H1 (cell line): ENCODE measurements around the gene TNFRSF18. TPM values are rescaled to one million over a fixed set of nuclear protein-coding genes. Genes with fewer than 3 reads are reported as not detected.
A peak's percentile ranks its signal among the peaks of the same experiment; 100 is the strongest.

Source experiments
- CTCF ChIA-PET: fragments of 300-600 bp; sonication (Branson Sonifier 250); formaldehyde crosslinking; loops from one replicate; lab custom pipeline; 2021; ENCODE audit not compliant: partially characterized antibody; lab: Charles Lee
- POLR2A ChIA-PET: fragments of 300-600 bp; sonication (Branson Sonifier 250); formaldehyde crosslinking; loops from one replicate; lab custom pipeline; 2021; ENCODE audit warnings: inconsistent platforms; ENCODE audit not compliant: partially characterized antibody; lab: Charles Lee
- DNase-seq, 2 experiments: peaks; one replicate each; pipeline versions ENCODE4 v3.0.0 to v3.0.0-alpha.2; 2010 to 2022; ENCODE audit warnings: low spot score in 2 of 2, low read depth in 1 of 2, mixed read lengths in 1 of 2
- FAIRE-seq: peaks from 2 replicates; lab custom pipeline; 2011; peaks lifted over from hg19 to GRCh38; lab: Jason Lieb, UNC
- H2AFZ ChIP-seq: 2 replicates; pipeline ENCODE4 v1.8.1; 2012; ENCODE audit warnings: low read length, inconsistent platforms
- H2AK5ac ChIP-seq: 2 replicates; pipeline ENCODE4 v1.6.1; 2013; ENCODE audit warnings: low read depth, low read length
- H2BK120ac ChIP-seq: replicated peaks from 2 replicates; pipeline ENCODE3; 2013; ENCODE audit warnings: low read depth, low read length, inconsistent platforms
- H2BK12ac ChIP-seq: 2 replicates; pipeline ENCODE4 v1.6.1; 2013; ENCODE audit warnings: low read depth, low read length
- H2BK15ac ChIP-seq: 2 replicates; pipeline ENCODE4 v1.6.1; 2013; ENCODE audit warnings: low read length
- H2BK20ac ChIP-seq: 2 replicates; pipeline ENCODE4 v1.6.1; 2013; ENCODE audit warnings: low read length
- H2BK5ac ChIP-seq: 2 replicates; pipeline ENCODE4 v1.6.1; 2013; ENCODE audit warnings: low read depth, low read length
- H3K14ac ChIP-seq: 2 replicates; pipeline ENCODE4 v1.6.1; 2013; ENCODE audit warnings: inconsistent platforms; ENCODE audit not compliant: insufficient read length
- H3K18ac ChIP-seq: 2 replicates; pipeline ENCODE4 v1.6.1; 2013; ENCODE audit warnings: low read length; ENCODE audit errors: extremely low read depth
- H3K23ac ChIP-seq: 2 replicates; pipeline ENCODE4 v1.6.1; 2013; ENCODE audit warnings: inconsistent platforms; ENCODE audit not compliant: insufficient read length
- H3K23me2 ChIP-seq: 2 replicates; pipeline ENCODE4 v1.6.1; 2013; ENCODE audit warnings: low read depth, low read length
- H3K27ac ChIP-seq: 2 replicates; pipeline ENCODE4 v1.6.1; 2011; ENCODE audit warnings: low read depth, low read length, inconsistent platforms
- H3K27me3 ChIP-seq, 4 experiments: replicated peaks in 1 of 4; 1 replicate in 1 of 4; 2 replicates in 3 of 4; pipeline versions ENCODE4 v1.6.1 to v1.8.1; 2011 to 2013; ENCODE audit warnings: low read length in 3 of 4, mild to moderate bottlenecking in 3 of 4, inconsistent platforms in 2 of 4, mixed read lengths in 2 of 4, moderate library complexity in 1 of 4; ENCODE audit not compliant: control insufficient read depth in 3 of 4, insufficient read depth in 3 of 4; ENCODE audit errors: extremely low read depth in 1 of 4
- H3K36me3 ChIP-seq, 4 experiments: 2 replicates each; pipeline versions ENCODE4 v1.6.1 to v1.8.1; 2011 to 2013; ENCODE audit warnings: mild to moderate bottlenecking in 4 of 4, low read length in 3 of 4, moderate library complexity in 2 of 4, control low read depth in 1 of 4, inconsistent platforms in 1 of 4; ENCODE audit not compliant: insufficient read depth in 4 of 4, control insufficient read depth in 2 of 4
- H3K4ac ChIP-seq: replicated peaks from 2 replicates; pipeline ENCODE3; 2013; ENCODE audit warnings: low read length, low read depth, mixed read lengths, inconsistent platforms; ENCODE audit not compliant: insufficient read length
- H3K4me1 ChIP-seq, 4 experiments: replicated peaks in 1 of 4; 1 replicate in 1 of 4; 2 replicates in 3 of 4; pipeline versions ENCODE4 v1.6.1 to v1.8.1; 2011 to 2013; ENCODE audit warnings: low read length in 3 of 4, inconsistent platforms in 2 of 4, mixed read lengths in 1 of 4; ENCODE audit not compliant: insufficient read depth in 4 of 4, control insufficient read depth in 3 of 4
- H3K4me2 ChIP-seq, 2 experiments: 2 replicates each; pipeline versions ENCODE4 v1.6.1 to v1.8.1; 2011 to 2013; ENCODE audit warnings: low read depth in 2 of 2, low read length in 2 of 2, control low read depth in 1 of 2, inconsistent platforms in 1 of 2, mild to moderate bottlenecking in 1 of 2; ENCODE audit not compliant: insufficient read depth in 1 of 2
- H3K4me3 ChIP-seq, 4 experiments: fragments of 200-600, 300-600 bp in 1 of 4; sonication (generic), shearing (Covaris generic), sonication (Bioruptor Twin) in 1 of 4; 2 replicates each; pipeline versions ENCODE4 v1.5.1 to v1.8.1; 2011 to 2016; ENCODE audit warnings: low read length in 4 of 4, low read depth in 3 of 4, control low read depth in 2 of 4, inconsistent platforms in 2 of 4, mild to moderate bottlenecking in 2 of 4, mixed read lengths in 1 of 4, moderate library complexity in 1 of 4; ENCODE audit not compliant: insufficient read depth in 2 of 4; ENCODE audit errors: extremely low read depth in 1 of 4
- H3K56ac ChIP-seq: replicated peaks from 2 replicates; pipeline ENCODE3; 2013; ENCODE audit warnings: low read depth, mild to moderate bottlenecking, mixed read lengths, low read length, inconsistent platforms; ENCODE audit not compliant: insufficient read length
- H3K79me1 ChIP-seq: 2 replicates; pipeline ENCODE4 v1.6.1; 2013; ENCODE audit warnings: low read depth, low read length, control low read depth
- H3K79me2 ChIP-seq, 2 experiments: 2 replicates each; pipeline versions ENCODE4 v1.6.1 to v1.8.1; 2012 to 2013; ENCODE audit warnings: low read length in 2 of 2, mild to moderate bottlenecking in 2 of 2, inconsistent platforms in 1 of 2; ENCODE audit not compliant: insufficient read depth in 2 of 2, control insufficient read depth in 1 of 2
- H3K9ac ChIP-seq, 4 experiments: replicated peaks in 1 of 4; 1 replicate in 1 of 4; 2 replicates in 3 of 4; pipeline versions ENCODE4 v1.6.1 to v1.8.1; 2011 to 2013; ENCODE audit warnings: low read depth in 3 of 4, low read length in 3 of 4, control low read depth in 2 of 4, mild to moderate bottlenecking in 2 of 4, moderate library complexity in 2 of 4, inconsistent platforms in 1 of 4; ENCODE audit errors: extremely low read depth in 1 of 4
- H3K9me3 ChIP-seq, 2 experiments: 2 replicates each; pipeline versions ENCODE4 v1.6.1 to v1.8.1; 2012 to 2013; ENCODE audit warnings: mild to moderate bottlenecking in 2 of 2, moderate library complexity in 2 of 2, control low read depth in 1 of 2, inconsistent platforms in 1 of 2, low read depth in 1 of 2, low read length in 1 of 2, mixed read lengths in 1 of 2; ENCODE audit not compliant: insufficient read depth in 2 of 2
- H4K20me1 ChIP-seq, 2 experiments: replicated peaks in 1 of 2; 2 replicates each; pipeline versions ENCODE3 to v1.8.1; 2011 to 2013; ENCODE audit warnings: inconsistent platforms in 2 of 2, low read length in 2 of 2, mild to moderate bottlenecking in 1 of 2; ENCODE audit not compliant: insufficient read depth in 2 of 2, control insufficient read depth in 1 of 2
- H4K5ac ChIP-seq: 2 replicates; pipeline ENCODE4 v1.6.1; 2013; ENCODE audit warnings: low read length, low read depth, mixed read lengths, inconsistent platforms; ENCODE audit not compliant: insufficient read length
- H4K8ac ChIP-seq: 2 replicates; pipeline ENCODE4 v1.8.0; 2013; ENCODE audit warnings: mild to moderate bottlenecking, moderate library complexity, low read length, inconsistent platforms; ENCODE audit not compliant: insufficient read depth; ENCODE audit errors: extremely low read depth
- H4K91ac ChIP-seq: replicated peaks from 2 replicates; pipeline ENCODE3; 2013; ENCODE audit warnings: low read length, mixed read lengths, inconsistent platforms; ENCODE audit not compliant: insufficient read length
- CREB1 ChIP-seq: IDR thresholded peaks from 2 replicates; pipeline ENCODE4 v1.6.1; 2012; ENCODE audit warnings: inconsistent platforms
- EGR1 ChIP-seq: IDR thresholded peaks from 2 replicates; pipeline ENCODE4 v1.6.1; 2011; ENCODE audit warnings: low read depth, low read length, borderline replicate concordance
- EP300 ChIP-seq, 2 experiments: IDR thresholded peaks; 1 replicate in 1 of 2; 2 replicates in 1 of 2; pipeline ENCODE4 v1.6.1; 2011 to 2012; ENCODE audit warnings: low read depth in 2 of 2, low read length in 2 of 2, mild to moderate bottlenecking in 2 of 2, borderline replicate concordance in 1 of 2, inconsistent platforms in 1 of 2, moderate library complexity in 1 of 2
- EZH2 ChIP-seq: fragments of 200-600 bp; sonication (generic); IDR thresholded peaks from 2 replicates; pipeline ENCODE4 v1.7.1; 2012; ENCODE audit warnings: low read depth, mild to moderate bottlenecking, moderate library complexity, low read length, inconsistent platforms; ENCODE audit not compliant: severe bottlenecking
- HDAC2 ChIP-seq, 2 experiments: fragments of 300-600 bp in 1 of 2; sonication (generic) in 1 of 2; IDR thresholded peaks; 2 replicates each; pipeline ENCODE4 v1.6.1; 2011 to 2012; ENCODE audit warnings: low read depth in 2 of 2, low read length in 2 of 2, mild to moderate bottlenecking in 2 of 2, moderate library complexity in 2 of 2, borderline replicate concordance in 1 of 2, inconsistent platforms in 1 of 2
- KDM5A ChIP-seq: fragments of 200-600 bp; IDR thresholded peaks from 2 replicates; pipeline ENCODE4 v1.7.1; 2012; ENCODE audit warnings: mild to moderate bottlenecking, low read length, inconsistent platforms, mixed read lengths
- SP2 ChIP-seq: IDR thresholded peaks from 2 replicates; pipeline ENCODE4 v1.6.1; 2012; ENCODE audit warnings: mild to moderate bottlenecking, low read length, inconsistent platforms
- TCF12 ChIP-seq: IDR thresholded peaks from 2 replicates; pipeline ENCODE4 v1.6.1; 2011; ENCODE audit warnings: low read depth, mild to moderate bottlenecking, low read length
- TEAD4 ChIP-seq: IDR thresholded peaks from 2 replicates; pipeline ENCODE4 v1.6.1; 2012; ENCODE audit warnings: low read depth, low read length, inconsistent platforms, mixed read lengths
- WGBS, 2 experiments: shearing (Covaris generic) in 1 of 2; methylation state at CpG; one replicate each; pipeline versions ENCODE4 v1.1.6 to v1.1.7; 2013 to 2015; ENCODE audit warnings: low lambda C conversion rate in 2 of 2, mixed read lengths in 2 of 2, inconsistent platforms in 1 of 2, low coverage in 1 of 2, missing lambda C conversion rate in 1 of 2; ENCODE audit not compliant: insufficient replicate concordance in 2 of 2, insufficient coverage in 1 of 2, insufficient read length in 1 of 2; ENCODE audit errors: extremely low coverage in 1 of 2, missing lambda C conversion rate in 1 of 2; 5-methylcytosine and 5-hydroxymethylcytosine counted together
- polyA plus RNA-seq, 7 experiments: library from polyadenylated mRNA; depleted of rRNA in 3 of 7; stranded (reverse) in 5 of 7; unstranded in 2 of 7; fragments of >200 nt in 5 of 7; fragments of 200-250 nt in 2 of 7; gene quantifications; 1 replicate in 5 of 7; 2 replicates in 1 of 7; 4 replicates in 1 of 7; pipeline versions ENCODE4 v1.2.1 to v1.2.3, GENCODE V29; 2011 to 2013; ENCODE audit warnings: missing spikeins in 2 of 7, mixed read lengths in 2 of 7
- total RNA-seq: library from RNA; stranded (reverse); fragmentation: NEBNext Ultra II Directional; extraction: Animal tissue kit (Norgen Biotek cat#: 25700); gene quantifications from 2 replicates; pipeline ENCODE4 v1.2.1, GENCODE V29; 2021

Gene TNFRSF18
- total and polyA plus RNA-seq, 2 of the 8 experiments (the other 6 are each of a cell fraction or from before 2014, with no cell fraction given): 1.5 to 2.5 TPM

DNA sequence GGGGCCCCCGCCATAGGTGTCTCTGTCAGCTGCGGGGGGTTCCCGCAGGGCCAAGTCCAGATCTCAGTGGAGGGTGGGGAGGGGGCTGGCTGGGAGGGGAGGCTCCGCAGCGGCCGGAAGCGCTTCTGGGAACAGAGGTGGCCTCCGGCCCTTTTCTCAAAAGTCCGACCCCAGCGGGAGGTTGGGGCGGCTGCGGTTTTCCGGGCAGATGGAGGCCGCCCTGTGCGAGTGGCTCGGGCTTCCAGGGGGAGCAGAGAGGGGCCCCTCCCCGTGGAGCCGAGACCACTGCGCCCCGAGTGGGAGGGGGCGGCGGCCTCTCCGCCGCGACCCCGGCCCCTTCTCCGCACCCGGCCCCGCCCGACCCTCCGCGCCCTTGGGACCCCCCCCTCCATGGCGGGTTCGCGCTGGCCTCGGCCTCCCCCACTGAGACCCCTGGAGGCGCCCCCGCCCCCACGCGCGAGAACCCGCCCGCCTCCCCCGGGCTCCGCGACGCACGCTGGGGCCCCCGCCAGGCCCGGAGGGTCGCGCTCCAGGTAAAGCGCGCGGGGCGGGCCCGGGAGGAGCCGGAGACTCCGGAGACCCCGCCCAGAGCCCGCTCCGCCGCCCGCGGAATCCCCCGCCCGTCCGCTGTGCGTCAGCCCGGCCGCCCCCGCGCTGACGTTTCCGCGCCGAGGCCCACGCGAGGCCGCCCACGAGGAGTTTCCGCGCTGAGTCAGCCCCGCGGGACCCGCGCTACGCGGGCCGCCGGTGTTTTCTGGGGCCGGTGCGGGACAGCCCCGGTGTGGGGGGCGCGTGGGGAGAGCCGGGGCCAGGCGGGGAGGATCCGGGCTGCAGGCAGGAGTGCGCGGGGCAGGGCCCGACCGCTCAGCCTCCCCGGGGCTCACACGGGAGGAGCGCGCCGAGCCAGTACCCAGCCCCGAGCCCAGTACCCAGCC is 5.2 kb downstream of the TNFRSF18 start:
- Histone ChIP-seq H3K36me3 (no peaks in the 10 kb centered on the region), H3K23ac (no peak overlapping the region), H3K4me1 (peaks cover 0 to 10% (median under 1%) of the 10 kb centered on the region in 4 experiments; a peak in 4 of 7 replicates), H2AFZ (no peak overlapping the region), H2BK12ac (no peak overlapping the region), H3K4ac (peak overlapping the region; percentile 81), H3K27ac (no peak overlapping the region), H4K91ac (no peak overlapping the region), H3K4me3 (peak overlapping the region; percentile 23 to 67 (median 30); a peak in 7 of 8 replicates), H4K8ac (peak overlapping the region; percentile 68; the same call in 1 of the 2 replicates), H3K9ac (no peak overlapping the region), H3K18ac (peak overlapping the region; percentile 78; the same call in 1 of the 2 replicates), H3K9me3 (no peaks in the 10 kb centered on the region), H3K56ac (no peak overlapping the region), H3K79me2 (no peaks in the 10 kb centered on the region), H3K14ac (no peak overlapping the region), H3K23me2 (peaks cover 3% of the 10 kb centered on the region; the same call in 1 of the 2 replicates), H3K27me3 (peaks cover 2 to 9% (median 8%) of the 10 kb centered on the region in 4 experiments; a peak in 6 of 7 replicates), H2BK20ac (no peak overlapping the region; the same call in 1 of the 2 replicates), H2BK15ac (no peak overlapping the region), H4K5ac (no peak overlapping the region), H2BK5ac (no peak overlapping the region), H2BK120ac (no peak overlapping the region), H3K79me1 (no peaks in the 10 kb centered on the region), H3K4me2 (peak overlapping the region; percentile 12 to 70; a peak in 3 of 4 replicates), H2AK5ac (no peak overlapping the region), H4K20me1 (no peaks in the 10 kb centered on the region)
- ChIA-PET POLR2A (interaction anchor here (0.9 to 1.7 kb wide), 3 partner anchors 15 to 179 kb away, joined by 3 to 6 read pairs (median 4); partner anchors contain the start of gene TTLL10), CTCF (interaction anchor here (1.0 to 1.2 kb wide), 2 partner anchors 16 to 17 kb away, joined by 3 read pairs; no protein-coding TSS in a partner anchor)
- WGBS, 2 experiments: 10% methylated on average over 13 of the region's 109 CpGs; no CpG with 5 or more reads in 1 of the 2 experiments
- FAIRE-seq (no peak), DNase-seq (peak in 1 of 2 experiments; percentile 76)
- no peak for TF ChIP-seq SP2
- TF ChIP-seq CREB1: 0 out of 2 replicates have a peak, but pooled peaks have one; percentile 22
- no peak for TF ChIP-seq TEAD4
- TF ChIP-seq EGR1: peak; percentile 57; the same call in 1 of the 2 replicates
- 0 out of 4 replicates have a peak, but pooled peaks of 1 of the 2 experiments have one; percentile 70 for TF ChIP-seq HDAC2 (IDR thresholded peaks at IDR 0.05; ENCODE audit: borderline replicate concordance in 1 of 2, low read depth in 2 of 2, low read length in 2 of 2)
- TF ChIP-seq EZH2: peak; percentile 13
- TF ChIP-seq EP300 (IDR thresholded peaks at IDR 0.05; ENCODE audit: borderline replicate concordance in 1 of 2, low read depth in 2 of 2, low read length in 2 of 2): no peak
- no peak for TF ChIP-seq TCF12
- no peak for TF ChIP-seq KDM5A
